Stimulated activated CD4-positive, alpha-beta T cell treated with anti-CD3 and anti-CD28 coated beads, Interleukin-2, amount 100 ng/mL, for 4 hours (primary cell): ENCODE results near the gene YPEL4.
"Not testable (repeated sequence)": the region's sequence is repeated elsewhere in the genome, so short reads cannot be mapped to it uniquely, and the experiment has no call there.

Experiments
- DNase-seq: peaks from one replicate; pipeline ENCODE4 v3.0.0-alpha.2; 2020; ENCODE audit warnings: low read depth

YPEL4 gene

DNA sequence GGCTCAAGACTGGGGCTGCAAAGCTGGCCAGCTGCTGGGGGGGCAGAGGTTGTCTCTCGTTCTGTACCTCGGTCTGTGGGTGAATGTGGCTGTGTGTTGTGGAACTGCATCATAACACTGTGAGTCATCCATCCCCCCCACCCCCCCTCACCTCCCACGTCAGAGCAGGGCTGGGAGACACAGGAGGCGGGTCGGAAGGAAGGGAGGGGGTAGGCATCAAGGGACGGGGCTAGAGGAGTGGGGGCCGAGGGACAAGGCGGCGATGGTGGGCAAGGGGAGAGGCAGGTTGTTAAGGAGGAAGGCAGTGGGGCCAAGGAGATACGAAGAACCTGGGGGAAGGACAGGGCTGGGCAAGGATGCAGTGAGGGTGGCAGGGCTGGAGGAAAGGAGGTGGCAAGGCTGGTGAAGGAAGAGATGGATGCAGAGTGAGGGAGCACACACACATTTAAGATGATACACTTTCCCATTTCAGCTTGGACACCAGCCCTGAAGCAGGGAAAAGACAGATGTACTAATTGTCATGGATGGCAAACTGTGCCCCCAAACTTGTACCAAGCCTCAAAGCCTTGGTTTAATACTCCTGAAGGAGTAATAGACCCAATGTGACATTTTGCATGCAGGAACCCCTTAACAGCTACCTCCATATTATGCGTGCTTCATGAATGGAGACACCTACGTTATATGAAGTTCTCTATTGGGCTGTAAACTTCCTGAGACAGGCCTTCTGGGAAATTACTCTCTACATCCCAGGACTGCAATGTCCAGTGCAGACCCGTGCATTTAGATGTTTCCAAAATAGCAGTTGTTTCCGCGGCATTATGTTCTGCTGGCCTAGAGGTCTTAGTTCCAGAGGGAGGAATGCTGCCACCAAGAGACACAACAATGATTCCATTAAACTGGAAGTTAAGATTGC lies at the start of gene YPEL4:
Gene YPEL4 (minus strand): TSS at position 87 of the 913 bp plus-strand sequence. CDS start 2,805 bp downstream, outside the sequence.
- DNase-seq, result peak; percentile 58

- no peak for DNase-seq
Observed at GRCh38 chr11:57698843-57699365, 49.2 kb upstream of the YPEL4 start.

- DNase-seq, result not testable (repeated sequence)
Observed at GRCh38 chr11:57690474-57690873, 40.8 kb upstream of the YPEL4 start.

GRCh38 chr11:57681168-57681567 lies 31.5 kb upstream of the YPEL4 start:
- DNase-seq, result no peak

DNA sequence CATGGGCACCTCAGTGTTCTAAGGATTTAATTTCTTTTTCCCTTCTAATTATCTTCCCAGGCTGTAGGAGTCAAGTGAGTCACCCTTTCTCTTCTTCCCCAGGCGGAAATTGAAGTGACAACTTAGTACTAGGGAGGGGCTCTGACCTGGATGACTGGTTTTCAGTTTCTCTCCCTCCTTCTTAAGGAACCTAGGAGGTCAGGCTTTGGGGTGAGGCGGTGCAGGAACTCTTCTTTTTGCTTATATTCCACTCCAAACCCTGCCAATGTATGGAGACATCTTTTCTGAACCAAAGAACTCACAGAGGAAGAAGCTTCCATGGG lies 30.8 kb upstream of the YPEL4 start:
- DNase-seq, result no peak

DNA sequence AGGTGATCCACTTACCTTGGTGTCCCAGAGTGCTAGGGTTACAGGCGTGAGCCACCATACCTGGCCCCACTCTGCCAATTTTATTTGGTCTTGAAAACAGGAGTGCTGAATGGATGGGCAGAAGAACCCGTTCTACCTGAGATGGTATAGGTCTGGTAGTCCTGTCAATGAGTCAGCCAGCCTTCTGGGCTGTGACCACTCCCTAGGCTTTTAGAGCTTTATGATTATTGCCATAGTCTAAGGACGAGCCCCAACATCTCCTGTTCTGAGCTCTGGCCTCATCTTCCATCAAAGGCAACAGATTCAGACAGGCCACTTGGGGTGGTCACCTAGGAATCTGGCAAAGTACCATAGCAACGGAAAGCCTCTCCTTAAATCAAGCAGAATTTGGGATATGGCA lies 29.7 kb upstream of the YPEL4 start:
- no peak for DNase-seq

GRCh38 chr11:57675176-57675941 lies 25.6 kb upstream of the YPEL4 start:
- no peak for DNase-seq

GRCh38 chr11:57674251-57674650 lies 24.5 kb upstream of the YPEL4 start:
- no peak for DNase-seq

GRCh38 chr11:57668434-57668782 lies 18.7 kb upstream of the YPEL4 start:
- DNase-seq, result no peak

DNA sequence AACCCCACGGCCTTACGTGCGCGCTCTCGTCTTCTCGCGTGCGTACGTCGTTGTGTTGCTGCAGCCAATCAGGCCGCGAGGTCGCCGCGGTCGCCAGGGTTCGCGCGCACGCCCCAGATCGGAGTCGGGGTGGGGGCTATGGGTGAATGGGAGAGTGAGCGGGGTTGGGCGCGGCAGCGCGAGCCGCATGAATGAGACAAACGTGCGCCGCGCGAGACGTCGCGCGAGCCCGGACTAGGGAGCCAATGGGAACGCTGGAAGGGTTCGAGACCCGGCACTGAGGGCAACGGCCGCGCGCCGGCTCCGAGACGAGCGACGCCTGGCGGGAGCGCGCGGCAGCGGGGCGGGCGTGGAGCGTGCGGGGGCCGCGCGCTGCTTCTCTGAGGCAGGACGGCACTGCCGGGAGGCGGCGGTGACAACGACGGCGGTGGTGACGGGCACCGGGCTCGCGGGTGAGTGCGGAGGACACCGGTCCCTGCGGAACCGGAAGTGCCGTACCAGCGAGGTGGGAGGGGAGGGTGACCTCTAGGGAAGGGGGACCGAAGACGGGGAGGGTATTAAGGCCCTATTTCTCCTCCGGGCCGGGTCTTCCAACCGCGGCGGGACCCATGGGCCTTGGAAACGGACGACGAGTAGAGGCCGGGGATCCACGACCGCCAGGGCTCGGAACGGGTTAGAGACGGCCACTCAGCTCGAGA lies 18.2 kb upstream of the YPEL4 start, which contains the start of gene ZDHHC5:
Gene ZDHHC5 (plus strand): TSS at position 379 of the 698 bp plus-strand sequence. CDS start 4,977 bp downstream, outside the sequence.
- peak; percentile 99 for DNase-seq

- DNase-seq, result peak; percentile 93
Observed at GRCh38 chr11:57667117-57667735, 17.5 kb upstream of the YPEL4 start.

GRCh38 chr11:57663975-57664374 lies 14.3 kb upstream of the YPEL4 start:
- no peak for DNase-seq

DNA sequence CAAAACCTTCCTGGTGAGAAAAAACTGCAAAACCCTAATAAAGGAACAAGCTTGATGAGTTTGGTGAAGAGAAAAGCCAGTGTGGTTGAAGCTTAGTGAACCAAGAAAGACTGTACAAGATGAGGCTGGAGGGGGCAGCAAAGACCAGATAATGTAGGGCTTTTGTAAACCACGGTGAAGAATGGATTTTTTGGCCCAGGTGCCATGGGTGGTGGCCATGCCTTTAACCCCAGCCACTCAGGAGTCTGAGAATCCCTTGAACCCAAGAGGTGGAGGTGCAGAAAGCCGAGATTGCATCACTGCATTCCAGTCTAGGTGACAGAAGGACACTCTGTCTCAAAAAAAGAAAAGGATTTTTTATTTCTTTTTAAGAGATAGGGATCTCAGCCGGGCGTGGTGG lies 13.2 kb upstream of the YPEL4 start:
- no peak for DNase-seq

GRCh38 chr11:57659669-57660068 lies 10.0 kb upstream of the YPEL4 start:
- no peak for DNase-seq

DNA sequence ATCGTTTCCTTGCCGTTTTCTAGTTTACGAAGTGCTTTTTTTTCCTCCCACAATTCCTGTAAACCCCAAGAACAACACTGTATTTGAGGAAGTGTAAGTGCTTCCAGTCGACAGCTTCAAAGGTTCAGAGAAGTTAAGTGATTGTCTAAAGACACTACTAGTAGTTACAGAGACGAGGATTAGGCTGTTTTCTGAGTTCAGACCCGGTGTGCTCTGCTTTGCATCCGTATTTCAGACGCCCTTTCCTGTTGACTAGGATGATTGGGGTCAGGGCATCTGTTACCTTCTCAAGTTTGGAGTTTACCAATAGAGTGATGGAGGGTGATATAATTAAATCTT lies 8.3 kb upstream of the YPEL4 start:
- no peak for DNase-seq

DNA sequence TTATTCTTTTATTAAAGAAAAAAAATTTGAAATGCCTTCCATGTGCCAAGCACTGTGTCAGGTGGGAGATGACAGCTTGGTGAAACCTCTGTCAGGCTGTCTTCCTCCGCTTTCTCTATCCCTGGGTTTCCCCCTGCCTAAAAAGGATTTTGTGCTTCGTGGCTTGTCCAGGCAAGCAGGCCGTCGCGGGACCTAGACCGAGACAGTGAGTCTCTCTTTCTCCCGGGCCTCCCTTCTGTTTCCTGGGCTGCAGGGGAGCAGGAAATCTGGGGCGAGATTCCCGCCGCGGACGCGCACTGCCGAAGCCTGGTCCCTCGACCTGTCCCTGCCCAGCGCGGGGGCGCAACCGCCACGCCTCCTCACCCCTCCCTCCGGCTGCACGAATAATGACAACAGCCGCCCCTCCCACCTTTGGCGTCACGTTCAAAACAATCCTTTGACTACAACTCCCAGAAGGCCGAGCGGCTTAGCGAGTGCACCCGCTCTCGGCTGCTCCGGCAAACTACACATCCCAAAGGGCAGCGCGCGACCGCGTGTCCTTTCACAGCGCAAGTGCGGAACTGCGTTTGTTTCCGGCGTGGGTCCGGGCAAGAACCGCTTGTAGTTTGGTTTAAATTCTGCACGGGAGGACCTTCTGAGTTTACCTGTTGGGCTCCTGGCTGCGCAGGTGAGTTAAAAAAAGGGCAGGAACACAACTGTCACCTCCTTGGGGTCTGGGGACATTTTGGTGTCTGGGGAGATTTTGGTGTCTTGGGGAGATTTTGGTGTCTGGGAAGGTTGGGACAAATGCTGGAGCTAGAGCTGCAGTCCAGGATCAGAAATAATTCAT lies 7.7 kb upstream of the YPEL4 start, which contains the start of gene CLP1:
Gene CLP1 (plus strand): TSS at position 569 of the 829 bp plus-strand sequence. CDS start 1,715 bp downstream, outside the sequence.
- peak; percentile 99 for DNase-seq

DNA sequence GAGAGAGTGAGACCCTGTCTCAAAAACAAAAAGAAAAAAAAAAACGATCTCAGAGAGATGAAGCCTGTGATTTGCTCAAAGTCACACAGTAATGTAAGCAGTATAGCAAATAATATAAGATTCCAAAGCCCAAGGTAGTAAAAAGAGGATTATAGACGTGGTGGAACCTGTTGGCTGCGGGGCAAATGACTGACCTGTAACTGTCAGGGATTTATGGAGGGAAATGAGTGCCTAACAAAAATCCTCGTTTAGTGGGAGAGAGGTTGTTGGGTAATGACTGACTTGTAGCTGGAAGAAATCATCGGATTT lies 7.1 kb upstream of the YPEL4 start:
- DNase-seq, result no peak

DNA sequence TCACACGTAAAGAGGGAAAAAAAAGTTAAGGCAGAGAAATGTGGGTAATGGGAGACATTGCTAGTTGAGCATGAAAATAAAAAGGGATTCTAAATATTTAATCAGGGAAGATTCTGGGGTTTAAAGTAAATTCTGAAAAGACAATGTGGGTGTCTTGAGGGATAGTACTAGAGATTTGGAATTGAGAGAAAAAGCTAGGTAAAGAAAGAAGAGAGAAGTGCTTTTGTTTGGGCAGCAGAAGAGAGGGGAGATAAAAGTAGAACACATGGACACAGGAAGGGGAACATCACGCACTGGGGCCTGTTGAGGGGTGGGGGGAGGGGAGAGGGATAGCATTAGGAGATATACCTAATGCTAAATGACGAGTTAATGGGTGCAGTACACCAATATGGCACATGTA lies 3.5 kb upstream of the YPEL4 start:
- no peak for DNase-seq

- no peak for DNase-seq
Observed at GRCh38 chr11:57652662-57653061, 3.0 kb upstream of the YPEL4 start.

DNA sequence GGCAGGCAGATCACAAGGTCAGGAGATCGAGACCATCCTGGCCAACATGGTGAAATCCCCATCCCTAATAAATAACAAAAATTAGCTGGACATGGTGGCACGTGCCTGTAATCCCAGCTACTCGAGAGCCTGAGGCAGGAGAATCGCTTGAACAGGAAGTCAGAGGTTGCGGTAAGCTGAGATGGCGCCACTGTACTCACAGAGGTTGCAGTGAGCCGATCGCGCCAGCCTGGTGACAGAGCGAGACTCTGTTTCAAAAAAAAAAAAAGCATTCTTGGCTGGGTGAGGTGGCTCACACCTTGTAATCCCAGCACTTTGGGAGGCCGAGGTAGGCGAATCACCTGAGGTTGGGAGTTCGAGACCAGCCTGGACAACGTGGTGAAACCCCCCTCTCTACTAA lies 2.5 kb upstream of the YPEL4 start:
- not testable (repeated sequence) for DNase-seq

DNA sequence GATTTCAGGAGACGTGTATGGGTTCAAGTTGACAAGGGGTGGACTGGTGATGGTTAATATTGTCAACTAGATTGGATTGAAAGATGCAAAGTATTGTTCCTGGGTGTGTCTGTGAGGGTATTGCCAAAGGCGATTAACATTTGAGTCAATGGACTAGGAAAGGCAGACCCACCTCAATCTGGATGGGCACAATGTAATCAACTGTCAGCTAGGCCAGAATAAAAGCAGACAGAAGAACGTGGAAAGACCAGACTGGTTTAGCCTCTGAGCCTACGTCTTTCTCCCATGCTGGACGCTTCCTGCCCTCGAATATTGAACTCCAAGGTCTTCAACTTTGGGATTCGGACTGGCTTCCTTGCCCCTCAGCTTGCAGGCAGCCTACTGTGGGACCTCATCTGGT lies 1.7 kb upstream of the YPEL4 start:
- DNase-seq, result no peak
